ENCODE results near the gene GPD1L. TPM values are rescaled to one million over a fixed set of nuclear protein-coding genes. Genes with fewer than 3 reads are reported as not detected.
"Not testable (repeated sequence)": the region's sequence is repeated elsewhere in the genome, so short reads cannot be mapped to it uniquely, and the experiment has no call there.

The GPD1L gene
- total RNA-seq, 1 experiment from 2014 or later, result 9.3 TPM

DNA sequence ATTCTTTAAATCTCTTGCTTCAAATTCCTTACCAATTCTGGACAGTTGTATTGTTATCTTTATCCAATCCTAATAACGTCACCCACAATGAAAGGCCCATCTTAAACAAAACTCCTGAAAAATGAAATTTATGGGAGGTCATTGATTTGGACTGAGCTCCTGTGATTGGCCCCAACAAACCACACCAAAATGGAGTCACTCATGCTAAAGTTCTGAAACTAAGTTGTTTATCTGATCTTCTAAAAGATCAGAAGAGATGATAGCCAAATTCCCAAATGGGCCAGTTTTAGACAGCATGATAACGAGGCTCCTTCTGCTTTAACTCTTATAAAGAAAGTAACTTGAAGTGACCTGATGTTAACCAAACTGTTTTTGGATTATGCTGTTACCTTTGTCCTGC, 39.7 kb upstream of the GPD1L start:
- Histone ChIP-seq H3K36me3 (ENCODE audit: control insufficient read depth, insufficient read depth, low read length) (no peaks in the 10 kb centered on the region), H3K4me3 (ENCODE audit: low read depth, low read length) (no peak overlapping the region), H3K4me1 (no peaks in the 10 kb centered on the region), H3K9me3 (no peaks in the 10 kb centered on the region), H3K27me3 (replicated peaks; ENCODE audit: control insufficient read depth, insufficient read depth, low read length) (no peaks in the 10 kb centered on the region)
- Mint-ChIP-seq H3K9me3 (ENCODE audit: unreplicated experiment) (no peaks in the 10 kb centered on the region), H3K4me3 (ENCODE audit: unreplicated experiment) (no peak overlapping the region), H3K27ac (ENCODE audit: unreplicated experiment) (no peak overlapping the region), H3K4me1 (ENCODE audit: low read depth, unreplicated experiment) (peaks cover 9% of the 10 kb centered on the region), H3K27me3 (ENCODE audit: insufficient read depth, unreplicated experiment) (no peaks in the 10 kb centered on the region), H3K36me3 (ENCODE audit: insufficient read depth, unreplicated experiment) (no peaks in the 10 kb centered on the region)
- ChIA-PET CTCF (no interaction called here), POLR2A (no interaction called here)
- TF ChIP-seq, protein P1, sequence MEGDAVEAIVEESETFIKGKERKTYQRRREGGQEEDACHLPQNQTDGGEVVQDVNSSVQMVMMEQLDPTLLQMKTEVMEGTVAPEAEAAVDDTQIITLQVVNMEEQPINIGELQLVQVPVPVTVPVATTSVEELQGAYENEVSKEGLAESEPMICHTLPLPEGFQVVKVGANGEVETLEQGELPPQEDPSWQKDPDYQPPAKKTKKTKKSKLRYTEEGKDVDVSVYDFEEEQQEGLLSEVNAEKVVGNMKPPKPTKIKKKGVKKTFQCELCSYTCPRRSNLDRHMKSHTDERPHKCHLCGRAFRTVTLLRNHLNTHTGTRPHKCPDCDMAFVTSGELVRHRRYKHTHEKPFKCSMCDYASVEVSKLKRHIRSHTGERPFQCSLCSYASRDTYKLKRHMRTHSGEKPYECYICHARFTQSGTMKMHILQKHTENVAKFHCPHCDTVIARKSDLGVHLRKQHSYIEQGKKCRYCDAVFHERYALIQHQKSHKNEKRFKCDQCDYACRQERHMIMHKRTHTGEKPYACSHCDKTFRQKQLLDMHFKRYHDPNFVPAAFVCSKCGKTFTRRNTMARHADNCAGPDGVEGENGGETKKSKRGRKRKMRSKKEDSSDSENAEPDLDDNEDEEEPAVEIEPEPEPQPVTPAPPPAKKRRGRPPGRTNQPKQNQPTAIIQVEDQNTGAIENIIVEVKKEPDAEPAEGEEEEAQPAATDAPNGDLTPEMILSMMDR (IDR thresholded peaks at IDR 0.05; ENCODE audit: insufficient read depth in 1 of 2, low read depth in 1 of 2, low read length in 1 of 2, severe bottlenecking in 1 of 2, unreplicated experiment in 1 of 2), result no peak
- BruUV-seq (replicated peaks), result no TSS peak
- intact Hi-C loops (cut with micrococcal nuclease; ENCODE audit: unreplicated experiment), result no loop called here
- no peak for DNase-seq

DNA sequence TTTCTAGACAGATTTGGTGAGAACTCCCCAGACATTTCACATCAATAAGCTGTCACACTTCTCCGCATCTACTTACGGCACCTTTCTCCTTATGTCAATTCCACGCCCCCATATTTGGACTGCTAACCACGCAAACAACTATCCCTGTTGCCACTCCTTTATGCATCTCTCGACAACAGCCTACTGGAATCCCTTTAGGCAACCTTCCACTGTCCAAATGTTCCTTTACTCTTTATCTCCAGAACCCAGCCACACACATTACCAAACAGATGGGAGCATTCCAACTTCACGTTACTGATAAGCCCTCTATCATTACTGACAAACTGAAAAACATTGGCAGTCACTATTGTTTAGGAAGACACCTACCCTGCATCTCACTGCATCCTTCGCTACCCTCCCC, 32.2 kb upstream of the GPD1L start:
- H3K27me3 ChIP-seq (replicated peaks; ENCODE audit: control insufficient read depth, insufficient read depth, low read length); H3K36me3 ChIP-seq (ENCODE audit: control insufficient read depth, insufficient read depth, low read length); POLR2A ChIA-PET; H3K9me3 Mint-ChIP-seq (ENCODE audit: unreplicated experiment); BruUV-seq (replicated peaks); H3K36me3 Mint-ChIP-seq (ENCODE audit: insufficient read depth, unreplicated experiment); H3K9me3 ChIP-seq; intact Hi-C loops (cut with micrococcal nuclease; ENCODE audit: unreplicated experiment); DNase-seq; H3K27me3 Mint-ChIP-seq (ENCODE audit: insufficient read depth, unreplicated experiment); H3K4me3 ChIP-seq (ENCODE audit: low read depth, low read length); H3K4me1 Mint-ChIP-seq (ENCODE audit: low read depth, unreplicated experiment); H3K4me3 Mint-ChIP-seq (ENCODE audit: unreplicated experiment); H3K27ac Mint-ChIP-seq (ENCODE audit: unreplicated experiment); CTCF ChIA-PET: not testable (repeated sequence)
- H3K4me1 ChIP-seq, result peaks cover 11% of the 10 kb centered on the region

DNA sequence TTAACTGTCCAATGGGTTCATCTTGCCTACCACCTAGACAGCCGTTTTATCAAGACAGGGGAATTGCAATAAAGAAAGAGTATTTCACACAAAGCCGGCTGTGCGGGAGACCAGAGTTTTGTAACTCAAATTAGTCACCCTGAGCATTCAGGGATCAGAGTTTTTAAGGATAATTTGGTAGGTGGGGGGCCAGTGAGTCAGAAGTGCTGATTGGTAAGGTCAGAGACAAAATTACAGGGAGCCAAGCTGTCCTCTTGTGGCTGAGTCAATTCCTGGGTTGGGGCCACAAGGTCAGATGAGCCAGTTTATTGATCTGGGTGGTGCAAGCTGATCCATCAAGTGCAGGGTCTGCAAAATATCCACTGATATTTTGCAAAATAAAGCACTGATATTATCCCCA, 29.9 kb upstream of the GPD1L start:
- no peaks in the 10 kb centered on the region for H3K36me3 ChIP-seq (ENCODE audit: control insufficient read depth, insufficient read depth, low read length)

More for the DNA sequence above, 29.9 kb upstream of the GPD1L start:
- POLR2A ChIA-PET, result no interaction called here
- Histone ChIP-seq H3K4me1 (peaks cover 11% of the 10 kb centered on the region), H3K27me3 (replicated peaks; ENCODE audit: control insufficient read depth, insufficient read depth, low read length) (no peaks in the 10 kb centered on the region), H3K4me3 (ENCODE audit: low read depth, low read length) (no peak overlapping the region; the same call in 1 of the 2 replicates), H3K9me3 (no peaks in the 10 kb centered on the region)
- DNase-seq, result no peak
- Mint-ChIP-seq H3K36me3 (ENCODE audit: insufficient read depth, unreplicated experiment) (no peaks in the 10 kb centered on the region), H3K4me3 (ENCODE audit: unreplicated experiment) (peak overlapping the region; percentile 23), H3K27ac (ENCODE audit: unreplicated experiment) (no peak overlapping the region), H3K9me3 (ENCODE audit: unreplicated experiment) (no peaks in the 10 kb centered on the region), H3K27me3 (ENCODE audit: insufficient read depth, unreplicated experiment) (no peaks in the 10 kb centered on the region), H3K4me1 (ENCODE audit: low read depth, unreplicated experiment) (peaks cover 1% of the 10 kb centered on the region)
- TF ChIP-seq, protein P1 (IDR thresholded peaks at IDR 0.05; ENCODE audit: insufficient read depth in 1 of 2, low read depth in 1 of 2, low read length in 1 of 2, severe bottlenecking in 1 of 2, unreplicated experiment in 1 of 2), result no peak
- no TSS peak for BruUV-seq (replicated peaks)
- CTCF ChIA-PET, result no interaction called here
- intact Hi-C loops (cut with micrococcal nuclease; ENCODE audit: unreplicated experiment), result no loop called here

Data from Caco-2 (cell line).